ENCODE results near the gene MYL11.
"Not testable (repeated sequence)": the region's sequence is repeated elsewhere in the genome, so short reads cannot be mapped to it uniquely, and the experiment has no call there.

MYL11 gene

GRCh38 chr16:30371248-30371816, 3.3 kb upstream of the MYL11 start:
- no peak for DNase-seq

DNA sequence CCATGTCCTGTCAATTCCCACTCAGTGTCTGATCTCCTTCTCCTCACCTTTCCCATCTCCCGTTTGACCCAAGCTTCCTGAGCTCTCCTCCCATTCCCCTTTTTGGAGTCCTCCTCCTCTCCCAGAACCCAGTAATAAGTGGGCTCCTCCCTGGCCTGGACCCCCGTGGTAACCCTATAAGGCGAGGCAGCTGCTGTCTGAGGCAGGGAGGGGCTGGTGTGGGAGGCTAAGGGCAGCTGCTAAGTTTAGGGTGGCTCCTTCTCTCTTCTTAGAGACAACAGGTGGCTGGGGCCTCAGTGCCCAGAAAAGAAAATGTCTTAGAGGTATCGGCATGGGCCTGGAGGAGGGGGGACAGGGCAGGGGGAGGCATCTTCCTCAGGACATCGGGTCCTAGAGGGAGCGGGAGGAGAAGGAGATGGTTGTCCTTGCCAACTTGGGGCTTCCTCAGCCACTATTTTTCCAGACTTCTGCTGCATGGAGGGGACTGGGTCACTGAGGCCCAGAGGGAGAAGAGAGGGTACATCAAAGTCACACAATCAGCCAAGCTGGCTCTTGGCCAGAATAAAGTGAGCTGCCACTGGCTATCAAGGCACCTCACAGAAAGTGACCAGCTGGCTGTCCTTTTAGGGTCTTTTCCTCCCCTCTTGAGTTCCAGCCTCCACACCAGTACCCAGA, 2.4 kb upstream of the MYL11 start:
- no peak for DNase-seq

DNA sequence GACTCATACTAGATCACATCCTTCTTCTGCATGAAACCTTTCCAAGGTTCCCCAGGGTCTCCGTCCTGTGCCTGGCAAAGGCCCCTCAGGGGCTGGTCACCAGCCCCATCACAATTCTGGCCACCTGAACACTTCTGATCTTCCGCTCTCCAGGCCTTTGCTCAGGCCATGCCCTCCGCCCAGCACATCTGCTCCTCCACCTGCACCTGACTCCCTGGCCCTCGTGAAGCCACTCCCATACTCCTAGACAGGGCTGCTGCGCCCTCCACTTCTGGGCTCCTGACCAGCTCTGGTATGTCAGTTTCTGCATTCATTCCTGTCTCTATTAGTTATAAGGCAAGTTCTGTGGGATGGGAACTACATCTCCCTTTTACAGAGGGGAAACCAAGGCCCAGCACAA, 1.9 kb upstream of the MYL11 start:
- no peak for DNase-seq

DNA sequence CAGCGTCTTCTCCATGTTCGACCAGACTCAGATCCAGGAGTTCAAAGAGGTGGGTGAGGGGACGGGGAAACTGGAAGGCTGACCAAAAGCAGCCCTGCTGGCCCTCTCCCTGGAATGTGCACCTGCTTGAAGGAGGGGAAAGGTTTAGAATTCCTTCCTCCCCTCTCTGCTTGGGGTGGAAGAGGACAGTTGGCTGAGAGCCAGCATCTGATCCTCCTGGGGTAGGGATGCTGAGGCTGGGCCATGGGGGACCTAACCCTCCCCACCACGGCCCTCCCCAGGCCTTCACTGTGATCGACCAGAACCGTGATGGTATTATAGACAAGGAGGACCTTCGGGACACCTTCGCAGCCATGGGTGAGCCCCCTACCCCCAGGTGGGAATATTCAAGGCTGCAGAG, 1.3 kb downstream of the MYL11 start:
- DNase-seq = no peak

GRCh38 chr16:30376461-30376902, 1.9 kb downstream of the MYL11 start:
- no peak for DNase-seq

GRCh38 chr16:30377050-30377811, 2.6 kb downstream of the MYL11 start:
- DNase-seq = no peak

DNA sequence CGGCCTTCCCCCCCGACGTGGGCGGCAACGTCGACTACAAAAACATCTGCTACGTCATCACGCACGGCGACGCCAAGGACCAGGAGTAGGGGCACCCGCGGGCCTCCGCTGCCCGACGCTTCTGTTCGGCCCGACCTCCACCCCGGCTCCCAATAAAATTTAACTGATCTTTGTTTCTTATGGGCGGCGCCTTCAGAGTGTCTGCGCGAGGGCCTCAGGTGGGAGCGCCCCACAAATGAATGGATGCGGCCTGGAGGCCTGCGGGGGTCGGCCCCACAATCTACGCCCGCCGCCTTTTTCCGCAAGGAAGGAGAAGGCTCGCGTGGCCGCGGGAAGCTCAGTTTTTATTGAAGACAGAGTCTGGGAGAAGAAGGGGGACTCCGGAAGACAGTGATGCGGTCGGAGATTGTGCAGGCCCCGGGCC, 3.2 kb downstream of the MYL11 start:
- DNase-seq = peak; percentile 91

DNA sequence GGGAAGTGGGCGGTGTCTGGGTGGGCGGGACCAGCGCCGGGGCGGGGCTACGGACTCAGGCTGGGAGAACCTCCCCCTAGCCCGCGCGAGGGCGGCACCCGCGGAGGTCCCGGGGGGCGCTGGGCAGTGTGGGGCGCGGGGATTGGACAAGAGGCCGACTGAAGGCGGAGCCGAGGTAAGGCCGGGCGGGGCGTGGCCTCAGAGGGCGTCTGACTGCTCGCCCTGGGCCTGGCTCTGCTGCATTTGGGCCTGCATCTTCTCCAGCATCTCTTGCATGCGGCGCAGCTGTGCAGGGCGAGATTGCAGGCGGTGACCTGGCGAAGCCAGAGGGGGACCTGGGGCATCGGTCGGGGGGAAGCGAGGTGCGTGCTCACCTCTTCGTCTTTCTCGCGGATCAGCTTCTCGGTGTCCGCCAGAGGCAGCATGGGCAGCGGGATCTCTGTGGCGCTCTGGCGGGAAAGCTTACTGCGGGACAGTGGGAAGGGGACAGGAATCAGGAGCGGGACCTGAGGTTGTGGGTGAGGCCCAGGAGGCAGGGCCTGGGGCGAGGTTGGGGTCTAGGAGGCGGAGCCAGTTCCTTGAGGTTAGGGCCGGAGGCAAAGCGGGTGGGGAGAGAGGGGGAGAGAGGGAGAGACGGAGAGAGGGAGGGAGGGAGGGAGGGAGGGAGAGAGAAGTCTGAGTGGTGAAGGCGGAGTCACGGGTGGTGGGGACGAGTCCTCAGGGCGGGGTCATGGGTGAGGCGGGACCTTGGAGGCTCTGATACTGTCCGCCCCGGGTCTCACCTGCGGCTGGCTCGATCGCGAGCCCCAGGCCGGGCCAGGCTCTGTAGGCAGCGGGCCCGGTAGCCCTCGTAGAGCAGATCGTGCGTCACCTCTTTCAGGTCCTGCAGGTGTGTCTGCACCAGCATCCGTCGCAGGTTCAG, 3.9 kb downstream of the MYL11 start:
- DNase-seq = peak; percentile 99

- no peak for DNase-seq
These were observed 4.7 kb downstream of the MYL11 start for GRCh38 chr16:30379158-30379783.

- DNase-seq = no peak
These were observed 5.6 kb downstream of the MYL11 start for GRCh38 chr16:30380072-30380802.

- DNase-seq = no peak
These were observed 6.2 kb downstream of the MYL11 start for GRCh38 chr16:30380803-30381208.

- DNase-seq = peak; percentile 49
These were observed 6.9 kb downstream of the MYL11 start for GRCh38 chr16:30381291-30382041.

DNA sequence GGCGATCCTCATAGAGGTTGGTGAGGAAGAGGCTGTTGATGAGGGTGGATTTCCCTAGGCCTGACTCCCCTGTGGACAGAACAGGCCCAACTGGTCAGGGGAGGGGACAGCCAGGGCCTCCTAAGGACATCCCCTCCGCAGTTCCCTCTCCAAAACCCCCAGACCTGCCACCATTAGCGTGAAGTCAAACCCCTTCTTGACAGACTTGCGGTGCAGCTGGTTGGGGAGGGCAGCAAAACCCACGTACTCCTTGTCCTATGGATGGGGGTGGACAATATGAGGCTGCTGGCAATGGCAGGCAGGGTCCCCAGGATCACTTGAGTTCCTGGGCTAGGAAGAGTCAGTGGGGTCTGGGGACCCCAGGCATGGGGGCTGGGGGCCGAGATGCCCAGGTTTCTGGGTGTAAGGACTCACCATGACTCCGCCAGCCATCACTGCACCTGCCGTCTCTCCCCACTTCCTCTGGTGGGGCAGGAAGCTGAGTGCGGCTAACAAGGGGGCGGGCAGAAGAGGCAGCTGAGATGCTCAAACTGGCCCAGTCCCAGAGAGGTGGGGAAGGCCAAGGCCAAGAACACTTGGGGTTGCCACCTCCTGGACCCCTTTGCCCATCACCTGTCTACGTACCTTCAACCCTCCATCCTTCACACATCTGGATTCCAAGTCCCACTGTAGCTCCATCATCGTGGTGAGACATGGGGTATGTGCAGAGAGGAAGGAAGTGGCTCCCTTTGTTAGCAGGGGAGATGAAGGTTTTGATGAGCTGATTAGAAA, 7.7 kb downstream of the MYL11 start, which contains the start of gene SEPTIN1:
Gene SEPTIN1, minus strand, starts transcription at position 451 of the 771 bp plus-strand sequence. Its CDS starts 19 bp downstream, at position 432.
- peak; percentile 82 for DNase-seq

- DNase-seq = no peak
These were observed 8.9 kb downstream of the MYL11 start for GRCh38 chr16:30383521-30383920.

- DNase-seq = no peak
These were observed 20.1 kb downstream of the MYL11 start for GRCh38 chr16:30394592-30395154.

- peak; percentile 62 for DNase-seq
These were observed 20.8 kb downstream of the MYL11 start, which contains the start of gene ZNF48 for GRCh38 chr16:30395155-30395991. ZNF48 (plus strand) TSS chr16:30395420; CDS start chr16:30395795, 375 bp downstream.

DNA sequence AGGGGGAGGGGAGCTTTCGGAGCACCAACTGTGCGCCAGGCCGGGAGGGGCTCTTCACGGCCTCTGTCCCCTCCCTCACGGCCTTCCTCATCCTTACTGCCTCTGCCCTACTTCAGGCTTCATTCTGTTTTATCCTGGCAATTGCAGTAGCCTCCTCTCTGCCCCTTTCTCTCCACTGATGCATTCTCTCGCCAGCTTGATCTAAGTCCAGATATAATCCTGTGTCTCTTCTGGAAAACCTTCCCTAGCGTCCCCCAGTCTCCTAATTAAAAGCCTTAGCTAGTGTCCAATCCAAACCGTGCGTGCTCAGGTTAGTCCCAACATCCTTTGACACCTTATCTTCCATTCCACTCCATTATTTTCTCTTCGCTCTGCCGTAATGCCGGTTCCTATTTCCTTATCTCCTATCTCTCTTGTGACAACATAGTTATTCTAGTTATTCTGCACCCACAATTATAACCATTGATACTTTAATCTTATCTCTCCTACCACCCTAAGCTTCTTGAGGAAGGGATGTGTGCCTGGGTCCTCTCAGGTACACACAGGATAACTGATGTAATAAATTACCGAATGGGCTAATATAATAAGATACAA, 21.5 kb downstream of the MYL11 start:
- no peak for DNase-seq

GRCh38 chr16:30396627-30397026, 22.0 kb downstream of the MYL11 start:
- DNase-seq = not testable (repeated sequence)
